Measurements from ENCODE around the gene PRKRIP1.
"Not testable (repeated sequence)": the region's sequence is repeated elsewhere in the genome, so short reads cannot be mapped to it uniquely, and the experiment has no call there.

Gene PRKRIP1

DNA sequence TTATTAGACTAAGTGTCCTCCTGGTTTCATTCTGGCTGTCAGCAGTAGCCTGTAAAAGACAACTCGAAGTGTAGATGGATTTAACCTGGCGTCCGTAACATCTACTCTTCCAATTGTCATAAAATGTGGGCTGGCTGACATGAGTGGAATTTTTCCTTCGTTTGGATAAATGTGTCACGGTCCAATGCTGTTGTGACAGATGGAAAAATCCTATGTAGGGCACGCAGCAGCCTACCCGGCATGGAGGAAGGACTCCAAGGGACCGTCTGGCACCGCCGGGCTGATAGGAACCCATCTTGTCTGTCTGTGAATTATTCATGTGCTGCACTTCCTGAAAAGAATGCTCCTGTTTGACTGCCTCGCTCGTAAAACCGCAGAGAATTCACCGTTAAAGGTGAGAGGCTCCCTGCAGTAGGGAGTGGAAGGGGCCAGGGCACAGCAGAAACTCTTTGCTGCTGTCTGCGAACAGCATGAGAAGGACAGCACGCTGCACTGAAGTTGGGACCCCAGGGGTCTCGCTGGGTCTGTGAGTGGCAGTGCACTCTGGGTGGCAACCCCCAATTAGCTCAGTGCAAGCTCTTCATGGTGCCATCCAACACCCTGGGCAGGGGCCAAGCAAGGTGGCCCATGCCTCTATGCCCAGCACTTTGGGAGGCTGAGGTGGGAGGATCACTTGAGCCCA is 35.6 kb downstream of the PRKRIP1 start:
- DNase-seq (ENCODE audit: low spot score), result no peak

- no peak for DNase-seq (ENCODE audit: low spot score)
These were observed 36.5 kb downstream of the PRKRIP1 start for GRCh38 chr7:102432442-102433218.

DNA sequence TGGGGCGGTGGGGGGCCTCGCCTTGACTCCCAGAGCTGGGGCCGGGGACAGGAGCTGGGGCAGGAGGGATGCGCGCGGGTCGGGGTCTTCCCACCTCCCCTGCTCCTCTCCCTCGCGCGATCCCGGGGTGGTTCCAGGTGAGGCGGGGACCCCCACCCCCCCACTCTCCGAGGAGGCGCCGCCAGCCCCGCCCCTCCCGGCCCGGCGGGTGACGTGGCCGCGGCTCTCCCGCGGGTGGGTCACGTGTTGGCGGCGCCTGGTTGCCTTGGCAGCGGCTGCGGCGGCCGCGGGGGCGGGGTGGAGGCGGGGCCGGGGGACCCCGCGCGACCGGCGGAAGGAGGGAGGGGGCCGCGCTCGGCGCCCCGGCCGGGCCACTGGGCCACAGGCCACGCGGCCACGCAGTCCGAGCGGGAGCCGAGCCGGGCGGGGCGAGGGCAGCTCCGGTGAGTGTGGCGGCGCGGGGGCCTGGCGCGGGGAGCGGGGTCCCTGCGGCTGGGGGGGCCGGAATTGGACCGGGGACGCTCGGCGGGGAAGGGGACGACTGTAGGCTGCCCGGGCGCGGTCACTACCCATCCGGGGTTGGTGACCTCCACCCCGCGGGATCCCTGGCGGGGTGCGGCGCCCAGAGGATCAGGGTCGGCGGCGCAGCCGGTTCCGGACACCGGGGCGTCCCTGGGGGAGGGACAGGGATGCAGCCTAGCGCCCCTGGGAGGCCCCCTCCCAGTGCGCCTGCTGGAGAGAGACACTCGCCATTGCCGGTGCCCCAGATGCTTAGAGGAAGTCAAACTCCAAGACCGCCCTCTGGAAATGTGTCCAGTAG is 37.3 kb downstream of the PRKRIP1 start, which contains the start of gene ORAI2:
Gene ORAI2, plus strand, starts transcription at position 357 of the 820 bp plus-strand sequence. CDS start 5,382 bp downstream, outside the sequence.
- DNase-seq (ENCODE audit: low spot score), result peak; percentile 87

DNA sequence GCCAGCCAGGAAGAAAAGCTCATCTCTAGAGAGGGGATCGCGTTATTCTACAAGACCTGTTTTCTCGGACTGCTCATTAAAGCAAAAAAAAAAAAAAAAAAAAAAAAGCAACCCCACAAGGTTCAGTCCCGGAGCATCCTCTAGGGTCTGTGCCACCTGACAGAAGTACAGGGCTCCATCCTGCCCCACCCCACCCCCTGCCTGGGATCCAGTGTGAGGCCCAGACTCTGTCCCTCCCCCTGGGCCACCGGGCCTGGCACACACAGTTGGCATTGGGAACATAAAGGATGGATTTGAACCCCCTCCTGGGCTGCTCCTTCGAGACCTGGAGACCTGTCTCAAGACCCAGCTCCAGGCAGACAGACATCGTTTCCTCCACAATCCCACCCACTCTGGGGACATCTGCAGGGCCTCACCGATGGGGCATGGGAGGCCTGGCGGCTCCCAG is 37.9 kb downstream of the PRKRIP1 start:
- DNase-seq (ENCODE audit: low spot score), result no peak

DNA sequence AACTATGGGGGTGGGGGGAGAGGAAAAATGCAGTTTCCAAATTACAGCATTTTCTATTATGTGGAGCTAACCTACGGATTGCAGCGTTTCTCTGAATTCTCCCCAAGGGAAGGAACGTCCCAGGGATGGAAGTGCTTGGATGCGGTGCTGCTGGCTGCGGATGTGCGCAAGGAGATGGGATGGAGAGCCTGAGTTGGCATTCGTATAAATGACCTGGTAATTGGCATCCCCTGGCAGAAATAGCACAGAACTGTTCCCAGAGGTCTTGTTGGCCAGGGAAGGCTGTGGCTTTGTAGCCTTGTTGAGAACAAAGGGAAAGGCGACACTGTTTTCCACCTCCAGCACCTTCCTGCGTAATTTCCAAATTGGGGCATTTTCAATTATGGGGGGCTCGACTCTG is 40.0 kb downstream of the PRKRIP1 start:
- no peak for DNase-seq (ENCODE audit: low spot score)

GRCh38 chr7:102439963-102440795 is 44.0 kb downstream of the PRKRIP1 start:
- no peak for DNase-seq (ENCODE audit: low spot score)

- DNase-seq (ENCODE audit: low spot score), result no peak
These were observed 49.0 kb downstream of the PRKRIP1 start for GRCh38 chr7:102444961-102445673.

- no peak for DNase-seq (ENCODE audit: low spot score)
These were observed 49.5 kb downstream of the PRKRIP1 start for GRCh38 chr7:102445674-102446071.

DNA sequence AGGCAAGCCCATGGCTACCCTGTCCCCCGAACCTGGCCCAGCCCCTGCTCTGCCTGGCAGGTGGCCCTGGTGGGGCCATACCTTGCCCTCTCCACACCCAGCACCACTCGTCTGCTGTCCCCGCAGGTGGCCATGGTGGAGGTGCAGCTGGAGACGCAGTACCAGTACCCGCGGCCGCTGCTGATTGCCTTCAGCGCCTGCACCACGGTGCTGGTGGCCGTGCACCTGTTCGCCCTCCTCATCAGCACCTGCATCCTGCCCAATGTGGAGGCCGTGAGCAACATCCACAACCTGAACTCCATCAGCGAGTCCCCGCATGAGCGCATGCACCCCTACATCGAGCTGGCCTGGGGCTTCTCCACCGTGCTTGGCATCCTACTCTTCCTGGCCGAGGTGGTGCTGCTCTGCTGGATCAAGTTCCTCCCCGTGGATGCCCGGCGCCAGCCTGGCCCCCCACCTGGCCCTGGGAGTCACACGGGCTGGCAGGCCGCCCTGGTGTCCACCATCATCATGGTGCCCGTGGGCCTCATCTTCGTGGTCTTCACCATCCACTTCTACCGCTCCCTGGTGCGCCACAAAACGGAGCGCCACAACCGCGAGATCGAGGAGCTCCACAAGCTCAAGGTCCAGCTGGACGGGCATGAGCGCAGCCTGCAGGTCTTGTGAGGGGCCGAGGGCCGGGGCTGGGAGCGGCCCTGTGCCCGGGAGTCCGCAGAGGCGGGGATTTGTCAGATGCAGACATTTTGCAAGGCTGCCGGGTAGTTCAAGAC is 50.4 kb downstream of the PRKRIP1 start:
- DNase-seq (ENCODE audit: low spot score), result no peak

GRCh38 chr7:102447311-102447710 is 51.1 kb downstream of the PRKRIP1 start:
- no peak for DNase-seq (ENCODE audit: low spot score)

GRCh38 chr7:102449136-102449535 is 53.0 kb downstream of the PRKRIP1 start:
- DNase-seq (ENCODE audit: low spot score), result no peak

- no peak for DNase-seq (ENCODE audit: low spot score)
These were observed 54.1 kb downstream of the PRKRIP1 start for GRCh38 chr7:102450242-102450641.

- DNase-seq (ENCODE audit: low spot score), result no peak
These were observed 55.4 kb downstream of the PRKRIP1 start for GRCh38 chr7:102451371-102452054.

- DNase-seq (ENCODE audit: low spot score), result no peak
These were observed 56.3 kb downstream of the PRKRIP1 start for GRCh38 chr7:102452451-102452850.

GRCh38 chr7:102453319-102453718 is 57.2 kb downstream of the PRKRIP1 start:
- no peak for DNase-seq (ENCODE audit: low spot score)

GRCh38 chr7:102454468-102454867 is 58.3 kb downstream of the PRKRIP1 start:
- no peak for DNase-seq (ENCODE audit: low spot score)

- DNase-seq (ENCODE audit: low spot score), result not testable (repeated sequence)
These were observed 58.8 kb downstream of the PRKRIP1 start for GRCh38 chr7:102454932-102455331.

DNA sequence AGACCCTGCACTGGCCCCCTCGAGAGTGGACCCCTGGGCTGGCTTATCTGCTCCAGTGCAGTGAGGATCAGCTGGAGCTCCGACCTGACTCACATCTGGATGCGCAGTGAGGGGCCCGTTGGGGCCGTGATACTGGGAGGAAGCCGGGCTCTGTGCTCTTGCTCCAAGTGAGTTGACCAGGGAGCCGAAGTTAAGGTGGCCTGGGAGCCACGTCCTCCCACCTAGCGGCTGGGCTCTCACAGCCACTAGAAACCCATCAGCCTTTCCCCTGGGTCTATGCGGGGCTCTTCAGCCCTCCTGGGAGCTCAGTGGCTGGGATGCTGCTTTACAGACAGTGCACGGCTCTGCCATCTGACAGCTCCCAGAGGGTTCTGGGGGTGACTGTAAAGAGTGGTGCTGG is 59.4 kb downstream of the PRKRIP1 start:
- DNase-seq (ENCODE audit: low spot score), result no peak

DNA sequence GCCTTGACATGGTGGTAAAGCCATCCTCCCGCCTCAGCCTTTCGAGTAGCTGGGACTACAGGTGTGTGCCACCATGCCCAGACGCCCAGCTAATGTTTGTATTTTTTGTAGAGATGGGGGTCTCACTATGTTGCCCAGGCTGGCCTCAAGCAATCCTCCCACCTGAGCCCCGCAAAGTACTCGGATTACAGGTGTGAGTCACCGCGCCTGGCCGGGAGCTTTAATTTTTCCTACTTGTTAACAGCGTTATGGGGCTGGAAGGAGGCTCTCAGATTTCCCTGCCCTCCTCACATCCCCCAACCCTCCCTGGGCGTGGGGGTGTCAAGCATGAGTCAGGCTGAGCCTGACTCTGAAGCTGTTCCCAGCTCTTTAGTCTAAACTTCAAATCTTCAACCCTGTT is 60.2 kb downstream of the PRKRIP1 start:
- DNase-seq (ENCODE audit: low spot score), result no peak

All from left forelimb (tissue), 1 donor.